HG03571 (cell line): Measurements from ENCODE around the gene CASP10.
"Not testable (repeated sequence)": the region's sequence is repeated elsewhere in the genome, so short reads cannot be mapped to it uniquely, and the experiment has no call there.

Source experiments
- ATAC-seq: cut with Tn5 transposase; IDR thresholded peaks from one replicate; pipeline ENCODE4 v1.9.1; 2021; ENCODE audit not compliant: unreplicated experiment

CASP10 gene

DNA sequence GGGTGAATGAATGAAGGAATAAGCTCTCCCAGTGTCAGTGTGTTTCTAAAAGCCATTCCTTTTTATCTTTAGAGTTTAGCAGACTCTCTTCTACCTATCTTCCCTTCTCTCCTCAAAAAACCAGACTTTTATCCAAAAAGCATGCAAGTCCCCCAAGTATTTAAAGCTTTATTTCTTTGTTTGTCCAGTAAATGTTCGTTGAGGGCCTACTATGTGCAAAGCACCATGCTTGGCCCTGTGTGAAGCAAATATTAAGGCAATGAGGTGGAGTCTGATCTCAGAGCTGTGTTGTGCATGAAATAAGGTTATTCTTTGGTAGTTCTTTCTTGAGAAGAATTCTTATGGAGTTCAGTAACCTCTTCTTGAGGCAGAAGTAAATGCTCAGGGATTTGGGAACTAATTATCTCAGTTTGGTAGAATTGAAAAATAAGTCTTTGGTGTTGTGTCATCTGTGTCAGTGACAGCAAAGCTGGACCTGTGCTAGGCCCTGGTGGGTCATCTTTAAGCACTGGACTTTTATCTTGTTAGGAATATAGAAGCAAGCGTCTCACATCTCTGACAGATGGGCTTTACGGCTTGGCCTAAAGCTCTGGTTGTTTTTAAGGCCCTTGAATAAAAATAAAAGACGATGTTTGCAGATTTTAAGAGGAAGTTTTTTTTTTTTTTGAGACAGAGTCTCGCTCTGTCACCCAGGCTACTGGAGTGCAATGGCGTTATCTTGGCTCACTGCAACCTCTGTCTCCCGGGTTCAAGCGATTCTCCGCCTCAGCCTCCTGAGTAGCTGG, 28.1 kb upstream of the CASP10 start:
- no peak for ATAC-seq

DNA sequence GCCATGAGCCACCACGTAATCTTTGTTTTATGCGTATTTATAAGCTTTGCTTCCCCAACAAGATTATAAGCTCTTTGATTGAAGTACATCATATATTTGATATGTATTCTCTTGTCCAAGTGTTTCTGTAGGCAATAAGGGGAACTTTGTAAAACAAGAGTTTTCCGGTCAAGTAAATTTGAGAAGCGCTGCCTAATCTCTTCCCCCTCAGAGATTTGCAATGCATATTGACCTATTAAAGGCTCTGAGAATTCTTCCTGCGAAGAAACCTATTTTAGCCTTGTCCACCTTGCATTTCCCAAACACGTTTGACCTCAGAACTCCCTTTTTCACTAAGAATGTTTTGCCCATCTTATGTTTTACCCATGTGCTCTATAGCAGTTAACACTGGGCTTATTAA, 26.9 kb upstream of the CASP10 start:
- ATAC-seq, result no peak

DNA sequence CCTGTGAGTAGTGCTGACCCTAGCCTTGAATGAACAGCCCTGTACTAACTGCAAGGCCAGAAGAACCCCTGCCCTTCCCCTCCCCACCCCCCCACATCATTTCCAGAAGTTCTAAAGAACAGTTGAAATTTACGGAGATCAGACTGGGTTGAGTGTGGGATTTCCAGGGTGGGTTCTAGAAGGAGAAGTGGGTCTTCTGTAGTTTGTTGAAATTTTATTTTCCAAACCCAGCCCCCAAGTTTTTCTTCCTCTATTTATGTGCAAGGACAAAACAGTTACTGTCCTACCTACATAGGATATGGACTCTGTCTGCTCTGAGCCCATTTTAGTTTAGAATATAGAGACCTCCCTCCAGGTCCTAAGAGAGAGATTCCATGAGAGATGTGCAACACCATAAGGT, 26.3 kb upstream of the CASP10 start:
- ATAC-seq, result no peak

DNA sequence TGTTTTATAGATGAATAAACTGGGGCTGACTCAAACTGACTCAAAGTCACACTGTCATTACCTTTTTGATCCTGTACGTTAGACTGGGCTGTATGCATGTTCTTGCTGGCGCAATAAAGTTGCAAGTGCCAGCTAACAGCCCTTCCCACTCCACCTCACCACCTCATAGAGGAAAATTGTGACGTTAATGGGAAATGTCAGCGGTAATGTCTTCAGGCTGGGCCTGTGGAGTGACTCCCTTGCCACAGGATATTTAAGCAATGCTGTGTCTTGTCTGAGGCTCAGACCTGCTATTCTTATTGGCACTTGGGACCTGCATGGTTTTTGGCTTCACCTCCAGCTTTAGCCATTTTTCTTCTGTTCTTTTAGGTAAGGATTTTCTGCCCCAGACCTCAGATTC, 25.2 kb upstream of the CASP10 start:
- peak; percentile 14 for ATAC-seq

DNA sequence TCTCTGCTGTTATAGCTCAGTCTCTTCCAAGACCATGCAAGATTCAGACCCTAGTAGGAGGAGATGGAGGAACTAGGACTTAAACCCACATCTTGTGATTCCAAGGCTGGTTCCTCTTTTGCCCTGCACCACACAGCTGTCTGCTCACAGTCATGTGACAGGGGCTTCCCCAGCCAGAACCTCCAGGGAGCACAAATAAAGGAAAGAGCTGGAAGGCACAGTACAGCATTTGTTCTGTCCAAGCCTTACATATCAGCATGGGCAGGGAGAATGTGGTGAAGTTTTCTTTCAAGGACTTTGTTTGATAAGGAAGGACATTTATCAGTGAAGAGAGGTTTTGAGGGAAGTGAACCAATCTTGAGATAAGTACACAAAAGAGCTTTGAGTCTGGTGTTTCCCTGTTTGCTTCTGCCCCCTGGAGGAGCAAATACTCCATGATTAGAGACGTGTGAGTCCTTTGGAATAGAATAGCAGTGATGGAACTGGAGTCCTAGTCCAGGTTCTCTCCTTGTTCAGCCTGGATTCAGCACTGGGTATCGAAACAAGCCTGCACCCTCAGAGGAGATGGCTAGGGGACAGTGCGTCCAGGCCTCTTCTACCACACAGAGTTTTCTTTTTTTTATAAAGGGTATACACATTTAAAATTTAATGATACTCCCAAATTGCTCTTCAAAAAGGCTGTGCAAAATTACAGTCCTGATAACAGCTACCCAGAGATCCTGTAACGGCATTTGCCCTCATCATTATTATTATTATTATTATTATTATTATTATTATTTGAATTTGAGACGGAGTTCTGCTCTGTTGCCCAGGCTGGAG, 24.6 kb upstream of the CASP10 start:
- peak; percentile 94 for ATAC-seq

DNA sequence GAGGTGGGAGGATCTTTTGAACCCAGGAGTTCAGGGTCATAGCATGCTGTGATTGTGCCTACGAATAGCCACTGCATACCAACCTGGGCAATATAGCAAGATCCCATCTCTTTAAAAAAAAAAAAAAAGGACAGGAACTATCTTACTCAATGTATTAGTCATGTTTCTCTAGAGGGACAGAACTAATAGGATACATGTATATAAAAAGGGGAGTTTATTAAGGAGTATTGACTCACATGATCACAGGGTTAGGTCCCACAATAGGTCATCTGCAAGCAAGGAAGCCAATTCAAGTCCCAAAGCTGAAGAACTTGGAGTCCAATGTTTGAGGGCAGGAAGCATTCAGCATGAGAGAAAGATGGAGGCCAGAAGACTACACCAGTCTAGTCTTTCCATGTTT, 18.8 kb upstream of the CASP10 start:
- no peak for ATAC-seq

DNA sequence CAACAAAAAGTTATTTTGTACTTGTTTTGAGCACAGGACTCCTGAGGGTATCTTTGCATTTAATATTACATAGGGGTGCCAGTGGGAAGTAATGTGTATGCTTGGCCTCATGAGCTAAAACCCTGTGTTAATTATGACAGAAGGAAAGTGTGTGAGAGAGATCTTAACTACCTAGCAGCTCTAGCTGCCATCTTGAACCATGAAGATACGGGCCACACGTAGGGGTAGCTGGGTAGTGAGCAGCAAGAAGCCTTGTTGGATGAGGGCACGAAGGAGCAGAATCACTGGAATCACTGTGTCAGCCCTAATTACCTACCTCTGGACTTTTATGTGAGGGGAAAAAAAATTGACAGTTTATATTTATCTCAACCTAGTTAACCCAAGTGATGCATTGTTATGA, 15.4 kb upstream of the CASP10 start:
- no peak for ATAC-seq

DNA sequence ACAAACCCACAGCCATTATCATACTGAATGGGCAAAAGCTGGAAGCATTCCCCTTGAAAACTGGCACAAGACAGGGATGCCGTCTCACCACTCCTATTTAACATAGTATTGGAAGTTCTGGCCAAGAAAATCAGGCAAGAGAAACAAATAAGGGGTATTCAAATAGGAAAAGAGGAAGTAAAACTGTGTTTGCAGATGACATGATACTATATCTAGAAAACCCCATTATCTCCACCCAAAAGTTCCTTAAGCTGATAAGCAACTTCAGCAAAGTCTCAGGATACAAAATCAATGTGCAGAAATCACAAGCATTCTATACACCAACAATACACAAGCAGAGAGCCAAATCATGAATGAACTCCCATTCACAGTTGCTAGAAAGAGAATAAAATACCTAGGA, 14.4 kb upstream of the CASP10 start:
- not testable (repeated sequence) for ATAC-seq

DNA sequence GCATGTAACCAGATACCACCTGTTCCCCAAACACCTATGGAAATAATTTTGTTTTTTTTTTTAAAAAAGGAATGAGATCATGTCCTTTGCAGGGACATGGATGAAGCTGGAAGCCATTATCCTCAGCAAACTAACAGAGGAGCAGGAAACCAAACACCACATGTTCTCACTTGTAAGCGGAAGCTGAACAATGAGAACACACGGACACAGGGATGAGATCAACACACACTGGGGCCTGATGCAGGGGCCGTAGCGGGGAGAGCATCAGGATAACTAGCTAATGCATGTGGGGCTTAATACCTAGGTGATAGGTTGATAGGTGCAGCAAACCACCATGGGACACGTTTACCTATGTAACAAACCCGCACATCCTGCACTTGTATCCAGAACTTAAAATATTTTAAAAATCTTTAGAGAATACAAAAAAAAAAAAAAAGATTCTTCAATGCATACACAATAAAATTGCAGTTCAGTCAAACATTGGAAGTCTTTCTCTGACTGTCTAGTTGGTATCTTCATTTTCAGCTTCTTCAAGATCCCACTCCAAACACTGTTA, 11.6 kb upstream of the CASP10 start:
- ATAC-seq, result no peak

DNA sequence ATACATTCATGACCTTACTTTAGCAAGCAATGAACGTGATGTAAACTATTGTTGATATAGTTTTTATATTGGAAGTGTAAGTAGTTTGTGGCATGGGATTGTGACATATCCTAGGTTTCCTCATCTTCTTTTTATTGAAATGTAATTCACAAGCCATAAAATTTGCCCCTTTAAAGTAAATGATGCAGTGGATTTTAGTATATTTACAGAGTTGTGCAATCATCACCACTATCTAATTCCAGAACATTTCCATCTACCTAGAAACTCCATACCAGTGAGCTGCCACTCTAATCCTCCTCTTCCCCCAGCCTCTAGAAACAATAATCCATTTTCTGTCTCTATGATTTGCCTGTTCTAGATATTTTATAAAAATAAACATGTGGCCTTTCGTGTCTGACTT, 10.7 kb upstream of the CASP10 start:
- no peak for ATAC-seq

DNA sequence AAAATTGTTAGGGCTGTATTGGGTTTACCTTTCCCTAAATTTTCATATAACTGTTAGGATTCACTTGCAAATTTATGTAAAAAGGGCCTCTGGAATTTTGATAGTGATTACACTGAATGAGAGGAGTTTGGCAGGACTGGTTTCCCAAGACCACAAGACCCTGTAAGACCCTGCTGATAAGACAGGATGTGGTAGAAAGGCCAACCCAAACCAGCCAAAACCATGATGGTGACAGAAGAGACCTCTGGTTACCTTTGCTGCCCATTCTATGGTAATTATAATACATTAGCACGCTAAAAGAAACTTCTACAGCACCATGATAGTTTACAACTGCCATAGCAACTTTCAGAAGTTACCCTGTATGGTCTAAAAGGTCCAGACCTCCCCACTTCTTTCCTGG, 8.3 kb upstream of the CASP10 start:
- no peak for ATAC-seq

DNA sequence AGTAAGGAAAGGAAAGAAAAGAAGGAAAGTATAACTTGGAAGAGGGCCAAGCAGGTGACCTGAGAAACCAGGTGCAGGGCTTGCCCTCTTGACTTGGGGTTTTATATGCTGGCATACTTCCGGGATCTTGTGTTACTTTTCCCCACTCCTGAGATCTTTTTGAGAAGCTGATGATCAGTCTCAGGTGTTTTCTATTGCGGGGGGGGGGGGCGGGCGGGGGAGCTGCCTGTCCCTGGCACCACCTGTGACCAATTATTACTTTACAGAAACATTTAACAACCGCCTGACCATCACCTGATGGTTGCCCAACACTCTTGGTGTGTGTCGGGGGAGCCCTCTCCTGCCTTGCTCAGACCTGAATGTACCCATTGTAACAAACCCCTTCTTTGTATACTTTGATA, 6.9 kb upstream of the CASP10 start:
- no peak for ATAC-seq

DNA sequence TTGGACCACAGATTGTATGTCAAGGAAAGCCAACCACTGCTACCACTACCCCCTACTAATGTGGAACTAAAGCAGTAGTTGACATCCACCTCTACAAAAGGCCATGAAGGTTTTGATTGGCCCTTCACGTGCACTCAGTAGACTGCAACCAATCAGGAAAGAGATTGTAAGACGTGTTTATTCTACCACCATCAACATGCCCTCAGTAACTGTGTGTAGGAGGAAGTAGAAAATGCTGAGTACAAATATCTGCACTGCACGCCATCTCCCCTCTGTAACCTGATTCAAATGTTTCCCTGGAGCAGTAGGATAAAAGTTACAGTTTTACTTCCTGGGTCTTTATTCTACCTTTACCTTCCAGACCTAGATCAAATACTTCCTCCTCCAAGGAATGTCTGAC, 2.9 kb upstream of the CASP10 start:
- no peak for ATAC-seq

DNA sequence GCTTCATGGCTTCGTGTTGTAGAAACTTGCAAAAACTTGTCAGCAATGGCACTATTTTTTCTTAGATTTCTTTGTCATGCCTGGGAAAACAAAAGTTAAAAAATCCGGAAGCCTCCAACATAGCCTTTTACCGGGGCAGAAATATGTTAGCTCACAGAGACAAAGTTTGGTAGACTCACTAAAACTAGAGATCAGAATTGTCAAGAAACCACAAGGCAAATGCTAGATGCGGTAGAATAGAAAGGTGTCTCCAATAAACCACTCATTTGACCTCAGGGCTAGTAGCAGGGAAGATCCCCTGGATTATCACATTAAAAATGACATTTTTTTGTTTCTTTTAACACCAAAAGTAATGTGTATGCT, 405 bp downstream of the CASP10 start:
- ATAC-seq, result no peak

DNA sequence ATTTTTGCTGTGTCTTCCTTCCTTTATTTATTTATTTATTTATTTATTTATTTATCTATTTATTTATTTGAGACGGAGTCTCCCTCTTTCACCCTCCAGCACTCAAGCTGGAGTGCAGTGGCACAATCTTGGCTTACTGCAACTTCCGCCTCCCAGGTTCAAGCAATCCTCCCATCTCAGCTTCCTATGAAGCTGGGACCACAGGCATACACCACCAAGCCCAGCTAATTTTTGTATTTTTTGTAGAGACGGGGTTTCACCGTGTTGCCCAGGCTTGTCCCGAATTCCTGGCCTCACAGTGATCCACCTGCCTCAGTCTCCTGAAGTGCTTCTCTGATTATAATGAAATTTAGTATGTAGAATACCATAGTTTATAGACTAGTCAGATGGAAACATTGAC, 894 bp downstream of the CASP10 start:
- not testable (repeated sequence) for ATAC-seq

DNA sequence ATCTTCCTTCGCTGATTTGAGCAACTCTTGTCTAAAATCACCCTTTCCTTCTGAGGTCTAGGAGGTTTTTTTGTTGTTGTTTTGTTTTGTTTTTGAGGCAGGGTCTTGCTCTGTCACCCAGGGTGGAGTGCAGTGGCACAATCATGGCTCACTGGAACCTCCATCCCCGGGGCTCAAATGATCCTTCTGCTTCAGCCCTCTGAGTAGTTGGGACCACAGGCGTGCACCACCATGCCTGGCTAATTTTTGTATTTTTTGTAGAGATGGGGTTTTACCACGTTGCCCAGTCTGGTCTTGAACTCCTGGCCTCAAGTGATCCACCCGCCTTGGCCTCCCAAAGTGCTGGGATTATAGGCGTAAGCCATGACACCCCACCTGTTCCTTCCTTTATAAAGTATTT, 1.3 kb downstream of the CASP10 start:
- not testable (repeated sequence) for ATAC-seq

DNA sequence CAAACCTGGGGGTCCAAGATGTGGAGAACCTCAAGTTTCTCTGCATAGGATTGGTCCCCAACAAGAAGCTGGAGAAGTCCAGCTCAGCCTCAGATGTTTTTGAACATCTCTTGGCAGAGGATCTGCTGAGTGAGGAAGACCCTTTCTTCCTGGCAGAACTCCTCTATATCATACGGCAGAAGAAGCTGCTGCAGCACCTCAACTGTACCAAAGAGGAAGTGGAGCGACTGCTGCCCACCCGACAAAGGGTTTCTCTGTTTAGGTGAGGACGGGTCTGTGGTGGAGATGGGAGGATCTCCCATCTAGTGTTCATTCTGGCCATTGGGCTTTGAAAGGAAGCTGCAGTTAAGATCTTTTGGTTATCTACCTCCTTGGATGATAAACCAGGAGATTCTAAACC, 2.9 kb downstream of the CASP10 start:
- ATAC-seq, result no peak

DNA sequence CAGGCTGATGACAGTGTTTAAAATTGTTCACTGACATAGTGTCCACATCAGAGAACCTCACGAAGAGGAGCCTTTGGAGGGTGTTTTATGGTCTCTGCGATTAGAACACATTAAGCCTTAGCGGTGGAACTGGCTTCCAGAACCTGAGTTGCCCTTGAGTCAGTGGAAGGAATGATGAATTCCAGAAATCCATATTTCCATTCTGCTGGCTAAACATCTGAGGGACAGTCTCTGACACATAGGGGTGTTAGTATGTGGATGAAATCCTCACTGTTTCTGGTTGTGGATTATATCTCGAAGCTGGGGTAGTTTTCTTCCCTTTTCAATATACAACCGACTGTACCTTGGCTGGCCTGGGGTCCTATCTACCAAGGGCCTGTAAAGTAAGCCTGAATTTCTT, 4.0 kb downstream of the CASP10 start:
- ATAC-seq, result no peak

DNA sequence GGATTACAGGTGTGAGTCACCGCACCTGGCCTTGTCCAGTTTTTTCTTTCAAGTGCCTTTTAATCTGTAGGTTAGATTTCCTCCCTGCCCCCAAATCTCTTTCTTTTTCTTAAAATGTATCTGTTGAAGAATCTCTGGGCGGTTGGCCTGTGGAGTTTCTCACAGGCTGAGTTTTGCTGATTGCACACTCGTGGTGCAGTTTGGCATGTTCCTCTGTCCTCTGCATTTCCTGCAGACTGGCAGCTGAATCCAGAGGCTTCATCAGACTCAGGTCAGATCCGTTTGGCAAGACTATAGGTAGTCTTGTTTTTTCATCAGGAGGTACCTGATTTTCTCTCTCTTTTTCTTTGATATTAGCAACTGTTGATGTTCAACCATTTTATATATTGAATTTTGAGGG, 5.5 kb downstream of the CASP10 start:
- ATAC-seq, result no peak

DNA sequence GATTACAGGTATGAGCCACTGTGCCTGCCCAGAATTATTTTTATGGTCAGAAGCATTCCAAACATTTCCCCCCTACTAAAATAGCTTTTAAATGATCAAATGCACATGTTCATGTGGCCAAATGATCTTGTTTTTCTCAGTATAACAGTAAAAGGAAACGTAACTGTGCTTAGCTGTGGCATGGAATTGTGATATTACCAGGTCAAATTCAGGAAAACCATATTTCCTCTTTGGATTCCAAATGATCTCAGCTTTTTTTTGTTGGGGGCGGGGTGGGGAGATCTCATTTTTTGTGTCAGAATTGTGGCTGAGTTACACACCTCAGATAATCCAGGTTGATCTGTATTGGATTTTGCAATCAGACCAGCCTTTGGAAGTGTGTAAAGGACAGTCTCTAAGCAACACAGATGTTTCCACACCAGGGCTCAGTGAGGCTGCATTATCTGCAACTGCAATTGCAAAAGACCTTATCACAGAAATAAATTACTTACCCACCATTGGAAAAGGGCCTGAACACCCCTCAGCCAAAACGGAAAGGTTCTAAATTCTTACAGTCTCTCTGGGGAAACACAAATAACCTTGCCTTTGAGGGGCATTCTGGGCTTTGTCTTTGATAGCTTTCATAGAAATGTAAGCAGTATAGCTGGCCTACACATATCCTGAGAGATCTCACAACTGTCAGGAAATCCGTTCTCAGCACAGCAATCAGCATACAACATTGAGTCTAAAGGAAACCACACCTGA, 8.4 kb downstream of the CASP10 start:
- peak; percentile 49 for ATAC-seq

DNA sequence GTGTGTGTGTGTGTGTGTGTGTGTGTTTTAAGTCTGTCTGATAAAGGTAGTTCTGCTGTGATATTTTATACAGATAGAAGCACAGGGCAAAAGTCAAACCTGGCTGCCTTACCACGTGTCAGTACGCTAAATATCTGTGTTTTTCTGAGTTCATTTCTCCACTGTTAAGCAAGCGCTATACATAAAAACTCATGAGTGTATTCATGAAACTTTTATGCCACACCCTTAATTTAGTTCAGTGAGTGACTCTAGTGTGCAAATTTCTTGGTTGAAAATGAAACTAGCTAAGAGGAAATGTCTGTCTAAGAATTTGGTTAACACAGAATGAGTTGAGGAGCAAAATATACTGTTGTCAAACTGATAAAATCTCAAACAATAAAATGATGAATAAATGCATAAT, 11.2 kb downstream of the CASP10 start:
- ATAC-seq, result peak; percentile 87

DNA sequence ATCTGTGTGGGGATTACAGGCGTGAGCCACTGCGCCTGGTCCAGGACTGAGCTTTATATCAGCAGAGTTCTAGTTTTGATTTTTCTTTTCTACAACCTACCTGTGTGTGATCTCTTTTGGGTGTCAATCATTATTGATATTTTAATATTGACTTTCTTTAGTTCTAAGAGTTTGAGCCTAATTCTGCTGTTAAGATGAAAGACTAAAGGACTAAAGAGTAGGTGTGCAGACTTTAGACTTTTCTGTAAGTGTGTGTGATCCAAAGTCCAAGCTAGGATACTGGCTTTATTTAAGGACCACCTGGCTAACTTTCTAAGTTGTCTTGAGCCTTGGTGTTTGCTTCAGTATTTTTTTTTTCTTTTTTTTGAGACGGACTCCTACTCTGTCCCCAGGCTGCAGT, 12.4 kb downstream of the CASP10 start:
- no peak for ATAC-seq
